ENCODE measurements around the gene PCDH10. TPM values are rescaled to one million over a fixed set of nuclear protein-coding genes. Genes with fewer than 3 reads are reported as not detected.

The PCDH10 gene
- total and polyA plus RNA-seq, 2 donors (not counting 3 experiments of a cell fraction or from before 2014, with no cell fraction given), result 56.5 to 91.0 TPM

DNA sequence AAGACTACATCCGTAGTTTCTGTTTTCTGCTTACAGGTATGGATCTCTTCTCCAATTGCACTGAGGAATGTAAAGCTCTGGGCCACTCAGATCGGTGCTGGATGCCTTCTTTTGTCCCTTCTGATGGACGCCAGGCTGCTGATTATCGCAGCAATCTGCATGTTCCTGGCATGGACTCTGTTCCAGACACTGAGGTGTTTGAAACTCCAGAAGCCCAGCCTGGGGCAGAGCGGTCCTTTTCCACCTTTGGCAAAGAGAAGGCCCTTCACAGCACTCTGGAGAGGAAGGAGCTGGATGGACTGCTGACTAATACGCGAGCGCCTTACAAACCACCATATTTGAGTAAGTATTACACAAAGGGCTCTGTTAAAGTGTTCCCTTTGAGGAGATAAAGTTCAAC, 13.8 kb downstream of the PCDH10 start:
- DNase-seq (ENCODE audit: low read depth, low spot score) (no peak), FAIRE-seq (no peak)
- Histone ChIP-seq H3K9me3 (replicated peaks; ENCODE audit: control insufficient read depth, insufficient read depth, low read length) (no peaks in the 10 kb centered on the region), H3K9me1 (replicated peaks; ENCODE audit: control insufficient read depth, extremely low read depth, insufficient read depth, low read length) (no peaks in the 10 kb centered on the region), H3K4me2 (ENCODE audit: insufficient read depth, low read length) (no peak overlapping the region), H2AFZ (ENCODE audit: low read depth, low read length) (no peak overlapping the region), H3K9ac (replicated peaks; ENCODE audit: extremely low read depth, insufficient read depth, low read length) (no peak overlapping the region), H3K4me1 (ENCODE audit: control insufficient read depth, extremely low read depth, insufficient read depth, low read length) (no peaks in the 10 kb centered on the region), H3K4me3 (replicated peaks in 1 of 3; ENCODE audit: insufficient read depth in 1 of 3, low read depth in 1 of 3, low read length in 3 of 3) (no peak overlapping the region), H3K36me3 (ENCODE audit: control insufficient read depth in 2 of 2, extremely low read depth in 1 of 2, insufficient read depth in 2 of 2, low read length in 2 of 2) (peaks cover 0 to 5% of the 10 kb centered on the region in 2 experiments), H3K27me3 (ENCODE audit: control insufficient read depth in 2 of 2, insufficient read depth in 2 of 2, low read length in 2 of 2) (no peaks in the 10 kb centered on the region), H3K27ac (ENCODE audit: insufficient read depth, low read depth, low read length) (no peak overlapping the region), H4K20me1 (replicated peaks; ENCODE audit: control insufficient read depth, extremely low read depth, insufficient read depth, low read length) (no peaks in the 10 kb centered on the region), H3K79me2 (ENCODE audit: control insufficient read depth, insufficient read depth, low read length) (no peaks in the 10 kb centered on the region)
- no peak for TF ChIP-seq POLR2A (IDR thresholded peaks at IDR 0.05; ENCODE audit: low read depth, low read length)
- no peak for TF ChIP-seq POLR2AphosphoS5 (IDR thresholded peaks at IDR 0.05; ENCODE audit: insufficient read depth, low read depth, low read length)
- TF ChIP-seq, protein P1, sequence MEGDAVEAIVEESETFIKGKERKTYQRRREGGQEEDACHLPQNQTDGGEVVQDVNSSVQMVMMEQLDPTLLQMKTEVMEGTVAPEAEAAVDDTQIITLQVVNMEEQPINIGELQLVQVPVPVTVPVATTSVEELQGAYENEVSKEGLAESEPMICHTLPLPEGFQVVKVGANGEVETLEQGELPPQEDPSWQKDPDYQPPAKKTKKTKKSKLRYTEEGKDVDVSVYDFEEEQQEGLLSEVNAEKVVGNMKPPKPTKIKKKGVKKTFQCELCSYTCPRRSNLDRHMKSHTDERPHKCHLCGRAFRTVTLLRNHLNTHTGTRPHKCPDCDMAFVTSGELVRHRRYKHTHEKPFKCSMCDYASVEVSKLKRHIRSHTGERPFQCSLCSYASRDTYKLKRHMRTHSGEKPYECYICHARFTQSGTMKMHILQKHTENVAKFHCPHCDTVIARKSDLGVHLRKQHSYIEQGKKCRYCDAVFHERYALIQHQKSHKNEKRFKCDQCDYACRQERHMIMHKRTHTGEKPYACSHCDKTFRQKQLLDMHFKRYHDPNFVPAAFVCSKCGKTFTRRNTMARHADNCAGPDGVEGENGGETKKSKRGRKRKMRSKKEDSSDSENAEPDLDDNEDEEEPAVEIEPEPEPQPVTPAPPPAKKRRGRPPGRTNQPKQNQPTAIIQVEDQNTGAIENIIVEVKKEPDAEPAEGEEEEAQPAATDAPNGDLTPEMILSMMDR (IDR thresholded peaks at IDR 0.05; ENCODE audit: extremely low read depth in 1 of 2, insufficient read depth in 1 of 2, low read depth in 1 of 2, low read length in 2 of 2), result no peak
- TF ChIP-seq JUN (IDR thresholded peaks at IDR 0.05; ENCODE audit: borderline replicate concordance, insufficient read depth, insufficient read length, low read depth), result no peak
- TF ChIP-seq, protein P2, sequence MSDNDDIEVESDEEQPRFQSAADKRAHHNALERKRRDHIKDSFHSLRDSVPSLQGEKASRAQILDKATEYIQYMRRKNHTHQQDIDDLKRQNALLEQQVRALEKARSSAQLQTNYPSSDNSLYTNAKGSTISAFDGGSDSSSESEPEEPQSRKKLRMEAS (IDR thresholded peaks at IDR 0.05; ENCODE audit: insufficient read depth, insufficient read length), result no peak
- no peak for TF ChIP-seq MYC (IDR thresholded peaks at IDR 0.05; ENCODE audit: low read depth, low read length)
- no peak for TF ChIP-seq GATA2 (IDR thresholded peaks at IDR 0.05; ENCODE audit: insufficient read depth, insufficient read length, low read depth, low read length)
- no peak for TF ChIP-seq FOS (IDR thresholded peaks at IDR 0.05; ENCODE audit: borderline replicate concordance, insufficient read depth, low read length)
- no peak for TF ChIP-seq EZH2 (IDR thresholded peaks at IDR 0.05; ENCODE audit: borderline replicate concordance, low read depth, low read length, severe bottlenecking)
- POLR2A ChIA-PET, result interaction anchor here (0.5 kb wide), 1 partner anchor 13 kb away, joined by 3 read pairs; no protein-coding TSS in a partner anchor
- dilution Hi-C loops (cut with MboI; ENCODE audit: extremely low pct_ligation_motif_present, low sequenced_read_pairs) (no loop called here), intact Hi-C loops (cut with micrococcal nuclease) (no loop called here)
- CTCF ChIA-PET, result interaction anchor here (0.9 to 1.6 kb wide), 2 partner anchors 8 to 16 kb away, joined by 3 to 4 read pairs; no protein-coding TSS in a partner anchor
- BruUV-seq (replicated peaks), result no TSS peak

Data from endothelial cell of umbilical vein (primary cell).